Erythroblast (primary cell): ENCODE measurements around the gene ELF1.

Experiments used
- DNase-seq, 2 experiments: peaks; one replicate each; lab custom pipeline; 2025; lab: John Stamatoyannopoulos, UW
- GATA1 ChIP-seq: IDR thresholded peaks from 2 replicates; pipeline ENCODE4 v1.6.1; 2011; ENCODE audit warnings: low read depth, mild to moderate bottlenecking, control low read depth, low read length, moderate library complexity
- POLR2A ChIP-seq: IDR thresholded peaks from 2 replicates; pipeline ENCODE4 v1.6.1; 2011; ENCODE audit warnings: mild to moderate bottlenecking, low read length

Gene ELF1

DNA sequence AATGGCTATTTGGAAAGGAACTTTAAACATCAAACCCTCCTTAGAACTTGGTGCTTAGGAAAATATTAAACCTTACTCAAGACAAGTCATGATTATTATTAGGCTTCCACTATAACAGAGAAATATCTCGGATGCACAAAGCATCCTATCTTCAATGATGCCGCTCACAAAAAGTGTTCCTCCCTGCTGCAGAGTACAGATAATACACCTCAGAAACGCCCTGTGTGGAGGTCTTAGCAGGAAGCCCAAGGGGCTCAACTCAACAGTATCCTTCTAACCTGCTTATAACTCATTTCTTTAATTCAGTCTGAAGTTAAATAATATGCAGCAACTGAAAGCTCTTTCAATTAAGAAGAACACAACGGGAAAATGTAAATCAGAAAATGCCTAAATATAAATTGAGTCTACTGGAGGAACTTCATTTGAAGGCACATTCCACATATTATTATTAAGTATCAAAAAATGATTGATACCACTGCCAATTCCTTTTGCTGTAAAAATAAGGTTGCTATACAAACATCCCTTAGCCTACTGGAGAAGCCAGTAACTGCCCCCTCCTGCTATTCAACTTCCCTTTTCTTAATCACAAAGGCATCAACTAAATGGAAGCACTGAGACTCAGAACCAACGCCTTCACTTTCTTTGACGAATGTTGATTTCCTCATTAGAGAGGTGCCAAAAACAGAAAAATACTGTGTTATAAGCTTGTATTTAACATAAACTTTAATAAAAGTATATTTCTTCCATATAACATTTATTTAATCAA, 12.0 kb downstream of the ELF1 start:
- peak; percentile 86 to 92 for DNase-seq
- TF ChIP-seq GATA1, result no peak
- peak; percentile 22 for TF ChIP-seq POLR2A

DNA sequence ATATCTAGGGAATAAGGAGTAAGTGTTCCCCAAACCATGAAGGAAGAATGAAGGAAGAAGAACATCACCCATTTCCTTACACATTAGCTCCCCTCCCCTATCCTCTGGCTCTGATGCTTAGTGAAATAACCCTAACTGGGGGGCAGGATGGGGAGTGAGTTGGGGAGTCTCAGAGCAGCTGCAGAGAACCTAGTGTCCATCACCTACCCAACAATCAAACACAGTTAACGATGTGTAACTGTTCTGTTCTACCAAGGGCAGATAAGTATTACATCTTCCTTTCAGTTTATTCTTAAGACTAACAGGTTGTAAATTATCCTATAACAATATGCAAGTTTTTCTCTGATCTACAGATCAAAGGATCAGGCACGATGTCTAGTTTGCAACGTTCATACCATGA, 12.8 kb downstream of the ELF1 start:
- DNase-seq, result peak; percentile 65 to 68
- no peak for TF ChIP-seq GATA1
- TF ChIP-seq POLR2A, result no peak

DNA sequence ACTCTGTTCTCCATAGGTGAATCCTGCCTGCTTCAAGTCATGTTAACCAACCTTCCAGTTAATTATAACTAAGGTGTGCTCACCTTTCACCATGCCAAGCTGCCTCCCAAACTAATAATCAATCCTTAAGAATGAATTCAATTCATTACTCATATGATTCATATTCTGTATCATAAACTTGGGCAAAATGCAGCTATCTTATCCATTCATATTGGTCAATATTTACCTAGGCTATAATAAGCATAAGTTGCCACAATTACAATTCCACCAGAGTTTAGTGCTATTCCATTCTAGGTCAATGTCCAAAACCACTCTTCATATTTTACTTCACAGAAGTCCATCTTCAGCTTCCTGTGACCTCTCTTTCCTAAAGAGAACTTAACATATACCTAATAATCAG, 13.4 kb downstream of the ELF1 start:
- TF ChIP-seq GATA1, result no peak
- TF ChIP-seq POLR2A, result no peak
- no peak for DNase-seq

DNA sequence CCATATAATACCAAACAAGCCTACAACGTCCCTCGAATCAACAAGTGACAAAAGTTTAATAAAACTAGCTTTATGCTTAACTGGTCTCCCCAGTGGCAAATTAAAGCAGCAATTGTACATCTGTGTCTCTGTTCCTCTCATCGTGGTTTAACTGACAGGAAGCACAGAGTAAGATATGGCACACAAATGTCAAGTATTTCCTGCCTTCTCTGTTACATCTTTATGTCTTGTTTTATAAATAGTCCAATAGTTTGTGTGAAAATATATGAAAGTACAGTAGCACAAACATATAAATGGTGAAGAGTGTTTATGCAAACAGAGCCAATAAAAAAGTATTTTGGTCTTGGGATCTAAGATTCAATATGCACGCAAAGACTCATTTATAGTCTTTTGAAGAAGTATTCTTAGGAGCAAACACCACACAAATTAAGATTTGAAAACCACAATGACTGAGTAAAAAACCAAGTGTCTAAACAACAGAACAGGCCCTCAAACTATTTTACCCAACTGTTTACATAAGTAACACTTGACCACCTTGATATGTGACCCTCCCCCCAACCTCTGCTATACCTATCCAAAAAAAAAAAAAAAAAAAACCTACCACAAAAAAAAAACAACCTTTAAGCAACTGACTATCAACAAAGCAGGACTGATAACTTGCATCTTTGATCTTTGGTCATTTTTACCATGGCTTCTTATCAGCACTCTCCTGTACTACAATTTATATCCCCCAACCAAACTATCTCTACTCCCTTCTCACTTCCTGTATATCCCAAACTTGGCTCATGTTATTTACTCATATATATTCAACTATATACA, 14.0 kb downstream of the ELF1 start:
- peak; percentile 61 to 62 for DNase-seq
- TF ChIP-seq GATA1, result no peak
- TF ChIP-seq POLR2A, result no peak

DNA sequence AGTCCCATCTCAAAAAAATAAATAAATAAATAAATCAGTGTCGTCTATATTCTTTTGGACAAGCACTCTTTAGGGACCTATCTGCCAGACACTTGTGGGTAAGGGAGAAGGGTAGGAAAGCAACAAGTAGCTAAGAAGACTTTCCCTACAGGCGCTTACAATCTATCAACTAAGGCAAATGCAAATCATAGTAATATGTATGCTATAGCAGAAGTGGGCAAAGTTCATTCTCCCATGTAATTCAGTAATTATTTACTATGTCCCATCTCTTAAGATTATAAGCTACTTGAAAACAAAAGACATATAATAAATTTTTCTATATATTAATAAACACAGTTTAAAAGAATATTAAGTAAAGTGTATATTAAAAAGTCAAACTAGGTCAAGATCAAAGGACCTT, 16.5 kb downstream of the ELF1 start:
- TF ChIP-seq POLR2A, result no peak
- no peak for TF ChIP-seq GATA1
- no peak for DNase-seq

DNA sequence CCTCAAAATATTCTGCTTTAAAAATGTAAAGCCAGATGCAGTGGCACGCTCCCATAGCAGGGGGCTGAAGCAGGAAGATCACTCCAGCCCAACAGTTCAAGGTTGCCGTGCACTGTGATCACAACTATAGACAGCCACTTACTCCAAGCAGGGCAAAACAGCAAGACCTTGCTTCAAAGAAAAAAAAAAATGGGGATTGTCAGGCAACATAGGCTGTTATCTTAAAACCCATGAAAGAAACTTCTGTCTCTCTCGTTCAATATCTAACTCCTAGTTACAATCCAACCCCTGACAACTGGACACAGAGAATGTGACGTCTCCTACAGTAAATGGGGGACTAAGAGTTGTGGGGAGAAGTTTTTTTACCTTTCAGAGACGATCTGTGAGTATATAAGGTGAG, 17.4 kb downstream of the ELF1 start:
- DNase-seq, result peak in 1 of 2 experiments; percentile 19
- no peak for TF ChIP-seq GATA1
- no peak for TF ChIP-seq POLR2A

DNA sequence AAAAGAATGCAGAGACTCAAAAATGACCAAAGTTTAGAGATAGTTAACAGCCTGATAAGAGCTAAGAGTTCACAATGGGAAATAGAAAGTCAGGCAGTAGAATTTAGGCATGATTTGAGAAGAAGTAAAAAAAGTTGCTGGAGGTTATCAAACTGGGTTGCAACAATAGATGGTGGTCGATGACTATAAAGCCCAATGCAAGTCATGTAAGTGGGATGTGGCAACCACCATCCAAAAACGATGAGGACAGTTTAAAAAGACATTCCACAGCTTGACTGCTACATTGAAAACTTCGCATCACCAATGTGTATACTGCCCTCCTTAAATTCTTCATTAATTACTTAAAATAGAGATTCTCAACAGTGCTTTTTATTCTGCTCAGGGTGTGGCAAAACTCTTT, 19.7 kb downstream of the ELF1 start:
- peak; percentile 56 to 63 for DNase-seq
- TF ChIP-seq POLR2A, result no peak
- TF ChIP-seq GATA1, result no peak

DNA sequence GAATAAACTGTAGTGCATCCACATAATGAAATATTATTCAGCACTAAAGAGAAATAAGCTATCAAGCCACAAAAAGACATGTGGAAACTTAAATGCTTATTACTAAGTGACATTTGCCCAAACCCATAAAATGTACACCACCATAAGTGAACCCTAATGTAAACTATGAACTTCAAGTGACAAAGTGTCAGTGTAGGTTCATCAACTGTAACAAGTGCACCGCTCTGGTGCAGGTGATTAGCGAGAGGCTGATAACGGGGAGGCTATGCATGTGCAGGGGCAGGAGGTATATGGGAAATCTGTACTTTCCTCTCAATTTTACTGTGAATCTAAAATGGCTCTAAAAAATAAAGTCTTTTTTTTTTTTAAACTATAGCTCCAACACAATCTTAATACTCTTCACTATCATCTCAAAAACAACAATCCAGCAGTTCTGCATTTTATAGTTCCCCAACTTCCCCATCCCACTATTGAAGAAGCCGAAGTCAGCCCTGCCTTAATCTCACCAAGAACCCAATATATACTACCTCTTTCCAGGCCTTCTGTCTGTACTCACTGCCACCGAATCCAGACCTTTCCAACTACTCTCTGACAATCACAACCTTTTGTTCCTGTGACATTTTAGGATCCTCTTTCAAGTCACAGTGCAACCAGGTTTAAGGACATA, 22.6 kb downstream of the ELF1 start:
- TF ChIP-seq POLR2A (no peak), GATA1 (no peak)
- DNase-seq, result no peak

DNA sequence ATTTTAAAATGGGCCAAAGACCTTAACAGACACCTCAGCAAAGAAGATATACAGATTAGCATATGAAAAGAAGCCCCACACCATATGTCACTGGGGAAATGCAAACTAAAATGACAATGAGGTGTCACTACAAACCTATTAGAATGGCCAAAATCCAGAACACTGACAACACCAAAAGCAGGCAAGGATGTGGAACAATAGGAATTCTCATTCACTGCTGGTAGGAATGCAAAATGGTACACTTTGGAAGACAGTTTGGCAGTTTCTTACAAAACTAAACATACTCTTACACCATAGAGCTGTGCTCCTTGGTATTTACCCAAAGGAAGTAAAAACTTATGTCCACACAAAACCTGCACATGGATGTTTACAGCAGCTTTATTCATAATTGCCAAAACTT, 23.1 kb downstream of the ELF1 start:
- TF ChIP-seq POLR2A, result no peak
- TF ChIP-seq GATA1, result no peak
- no peak for DNase-seq

DNA sequence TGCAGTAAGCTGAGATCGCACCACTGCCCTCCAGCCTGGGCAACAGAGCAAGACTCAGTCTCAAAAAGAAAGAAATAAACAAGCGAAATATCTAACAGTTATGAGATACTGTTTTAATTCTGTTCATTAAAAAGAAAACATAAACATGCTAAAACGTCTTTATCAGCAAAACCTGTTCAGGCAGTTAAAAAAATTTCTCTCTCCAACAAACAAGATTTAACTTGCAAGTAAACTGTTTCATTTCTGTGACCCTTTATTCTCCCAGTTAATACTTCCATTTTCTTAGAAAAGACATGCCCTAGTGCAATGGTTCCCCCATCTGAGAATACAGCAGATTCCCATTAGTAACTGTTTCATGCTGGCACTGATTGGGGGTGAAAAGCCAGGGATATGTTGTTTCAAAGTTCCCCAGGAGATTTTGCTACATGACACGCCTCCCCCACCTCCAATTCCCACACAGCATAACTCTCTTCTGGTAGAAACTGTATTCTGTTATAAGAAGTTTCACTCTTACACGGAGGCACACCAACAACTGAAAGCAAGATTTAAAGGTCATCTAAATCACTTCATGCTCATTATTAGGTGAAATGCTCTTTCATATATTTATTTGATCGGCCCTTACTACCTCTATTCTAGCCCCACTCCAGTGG, 24.4 kb downstream of the ELF1 start:
- DNase-seq, result no peak
- no peak for TF ChIP-seq GATA1
- TF ChIP-seq POLR2A, result no peak

DNA sequence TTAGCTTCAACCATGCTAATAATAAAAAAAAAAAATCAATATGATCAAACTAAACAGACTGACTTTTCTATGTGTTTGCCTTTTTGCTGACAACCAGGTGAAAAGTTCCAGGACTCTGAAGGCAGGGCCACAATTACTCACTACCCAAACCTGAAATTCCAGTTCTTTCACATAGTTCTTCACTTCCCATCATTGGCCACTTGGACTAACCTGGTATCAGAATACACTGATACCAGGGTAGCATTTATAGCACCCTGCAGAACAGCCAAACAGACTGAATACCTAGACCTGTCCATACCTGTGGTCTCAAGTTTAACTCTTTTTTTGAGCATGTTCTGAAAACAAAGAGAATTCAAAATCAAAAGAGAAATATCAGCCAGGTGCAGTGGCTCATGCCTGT, 25.1 kb downstream of the ELF1 start:
- no peak for TF ChIP-seq GATA1
- TF ChIP-seq POLR2A, result no peak
- no peak for DNase-seq

DNA sequence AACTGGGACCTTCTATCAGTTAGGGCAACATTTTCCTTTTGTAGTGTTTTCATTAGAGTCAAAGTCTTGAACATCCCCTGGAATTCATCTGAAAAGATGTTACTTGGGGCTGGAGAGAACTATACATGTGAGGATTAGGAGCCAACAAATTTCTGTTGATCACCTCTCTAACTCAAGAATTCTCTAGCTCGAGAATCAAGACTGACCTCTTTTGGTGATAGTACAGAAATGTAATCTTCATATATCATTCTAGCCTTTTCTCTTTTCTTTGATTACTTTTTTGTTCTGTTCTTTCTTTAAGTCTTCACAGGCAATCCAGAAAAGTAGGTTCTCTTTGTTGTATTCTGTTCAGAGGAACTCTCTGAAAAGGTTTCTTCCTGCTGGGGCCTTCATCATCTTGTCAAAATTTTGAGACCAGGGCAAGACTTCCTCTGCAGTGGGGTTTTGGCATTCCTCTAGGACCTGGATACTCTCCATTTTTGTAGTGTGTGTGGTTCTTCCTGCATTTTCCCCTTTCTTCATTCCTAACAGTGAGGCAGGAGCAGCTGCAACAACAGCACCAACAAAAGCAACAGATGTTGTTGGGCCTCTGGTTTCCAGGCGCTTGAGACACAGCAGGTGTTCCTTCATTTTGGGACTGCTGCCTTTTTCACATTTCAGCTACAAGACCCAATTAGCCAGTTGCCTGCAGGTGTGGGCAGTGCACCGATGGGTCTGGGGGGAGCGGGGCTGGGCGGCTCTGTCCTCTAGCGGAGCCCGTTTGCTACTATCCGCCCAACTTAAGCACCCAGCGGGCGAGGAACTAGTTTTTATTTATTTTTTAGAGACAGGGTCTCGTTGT, 26.2 kb downstream of the ELF1 start:
- TF ChIP-seq GATA1 (no peak), POLR2A (no peak)
- DNase-seq, result peak in 1 of 2 experiments; percentile 13
